H9 (cell line): ENCODE data around the gene SRP68. TPM values are rescaled to one million over a fixed set of nuclear protein-coding genes. Genes with fewer than 3 reads are reported as not detected.

Experiments used
- DNase-seq: peaks from one replicate; pipeline ENCODE4 v3.0.0-alpha.2; 2017
- H2AFZ ChIP-seq: one replicate; pipeline ENCODE4 v1.6.1; 2013; ENCODE audit warnings: mild to moderate bottlenecking, low read length, control low read depth, moderate library complexity
- H2AK5ac ChIP-seq: 2 replicates; pipeline ENCODE4 v1.6.1; 2013; ENCODE audit warnings: low read length, control low read depth, mixed read lengths; ENCODE audit not compliant: insufficient read length
- H2BK120ac ChIP-seq: one replicate; pipeline ENCODE4 v1.6.1; 2013; ENCODE audit warnings: low read depth, mild to moderate bottlenecking, low read length, control low read depth, inconsistent platforms; ENCODE audit not compliant: poor library complexity, severe bottlenecking
- H2BK12ac ChIP-seq: 2 replicates; pipeline ENCODE4 v1.6.1; 2013; ENCODE audit warnings: low read length, control low read depth, mixed read lengths, low read depth; ENCODE audit not compliant: insufficient read length
- H2BK15ac ChIP-seq: 2 replicates; pipeline ENCODE4 v1.6.1; 2013; ENCODE audit warnings: low read depth, low read length, control low read depth
- H2BK20ac ChIP-seq: one replicate; pipeline ENCODE4 v1.6.1; 2013; ENCODE audit warnings: low read depth, mild to moderate bottlenecking, low read length, control low read depth, inconsistent platforms; ENCODE audit not compliant: poor library complexity, severe bottlenecking
- H2BK5ac ChIP-seq: 2 replicates; pipeline ENCODE4 v1.6.1; 2013; ENCODE audit warnings: low read length, control low read depth, mixed read lengths; ENCODE audit not compliant: insufficient read length
- H3K14ac ChIP-seq: 2 replicates; pipeline ENCODE4 v1.6.1; 2013; ENCODE audit warnings: low read length, control low read depth; ENCODE audit not compliant: insufficient read depth
- H3K18ac ChIP-seq: 2 replicates; pipeline ENCODE4 v1.6.1; 2013; ENCODE audit warnings: low read depth, mild to moderate bottlenecking, mixed read lengths, low read length, control low read depth; ENCODE audit not compliant: insufficient read length
- H3K23ac ChIP-seq: 2 replicates; pipeline ENCODE4 v1.6.1; 2013; ENCODE audit warnings: low read length, control low read depth, mixed read lengths, low read depth; ENCODE audit not compliant: insufficient read length
- H3K23me2 ChIP-seq: 2 replicates; pipeline ENCODE4 v1.6.1; 2013; ENCODE audit warnings: low read depth, mild to moderate bottlenecking, mixed read lengths, low read length, control low read depth; ENCODE audit not compliant: insufficient read length, poor library complexity, severe bottlenecking
- H3K27ac ChIP-seq: 2 replicates; pipeline ENCODE4 v1.5.1; 2013; ENCODE audit warnings: low read length, control low read depth, mixed read lengths, low read depth; ENCODE audit not compliant: insufficient read length
- H3K27me3 ChIP-seq: 2 replicates; pipeline ENCODE4 v1.6.1; 2013; ENCODE audit warnings: low read length, control low read depth, inconsistent platforms; ENCODE audit not compliant: insufficient read depth
- H3K4ac ChIP-seq: 2 replicates; pipeline ENCODE4 v1.6.1; 2013; ENCODE audit warnings: low read depth, mild to moderate bottlenecking, control low read depth, inconsistent platforms, low read length, moderate library complexity
- H3K4me1 ChIP-seq: 2 replicates; pipeline ENCODE4 v1.6.1; 2013; ENCODE audit warnings: low read length, control low read depth, inconsistent platforms; ENCODE audit not compliant: insufficient read depth
- H3K4me2 ChIP-seq: 2 replicates; pipeline ENCODE4 v1.6.1; 2013; ENCODE audit warnings: low read length, control low read depth, mixed read lengths; ENCODE audit not compliant: insufficient read length, insufficient read depth
- H3K56ac ChIP-seq: 2 replicates; pipeline ENCODE4 v1.6.1; 2013; ENCODE audit warnings: low read depth, mild to moderate bottlenecking, mixed read lengths, low read length, control low read depth; ENCODE audit not compliant: insufficient read length
- H3K79me1 ChIP-seq: 2 replicates; pipeline ENCODE4 v1.6.1; 2013; ENCODE audit warnings: low read depth, mild to moderate bottlenecking, moderate library complexity, low read length, control low read depth, inconsistent platforms; ENCODE audit not compliant: insufficient read depth, poor library complexity, severe bottlenecking
- H3K79me2 ChIP-seq: 2 replicates; pipeline ENCODE4 v1.6.1; 2013; ENCODE audit warnings: low read length, control low read depth, inconsistent platforms; ENCODE audit not compliant: insufficient read depth
- H3K9ac ChIP-seq: 2 replicates; pipeline ENCODE4 v1.6.1; 2013; ENCODE audit warnings: low read length, control low read depth, mixed read lengths; ENCODE audit not compliant: insufficient read length; ENCODE audit errors: extremely low read depth
- H3K9me3 ChIP-seq: one replicate; pipeline ENCODE4 v1.6.1; 2013; ENCODE audit warnings: low read depth, low read length, inconsistent platforms; ENCODE audit not compliant: control insufficient read depth
- H3T11ph ChIP-seq: one replicate; pipeline ENCODE4 v1.6.1; 2013; ENCODE audit warnings: mild to moderate bottlenecking, low read length, control low read depth, inconsistent platforms
- H4K20me1 ChIP-seq: one replicate; pipeline ENCODE4 v1.6.1; 2013; ENCODE audit not compliant: control insufficient read depth, insufficient read length, insufficient read depth
- H4K5ac ChIP-seq: 2 replicates; pipeline ENCODE4 v1.6.1; 2013; ENCODE audit warnings: low read depth, mild to moderate bottlenecking, mixed read lengths, low read length, control low read depth; ENCODE audit not compliant: insufficient read length
- H4K8ac ChIP-seq: replicated peaks from 2 replicates; pipeline ENCODE4 v1.6.1; 2013; ENCODE audit warnings: low read length, control low read depth, mixed read lengths, low read depth; ENCODE audit not compliant: insufficient read length
- H4K91ac ChIP-seq: 2 replicates; pipeline ENCODE4 v1.6.1; 2013; ENCODE audit warnings: low read depth, mild to moderate bottlenecking, moderate library complexity, mixed read lengths, low read length, control low read depth; ENCODE audit not compliant: insufficient read length
- H3K27ac Mint-ChIP-seq, 3 experiments: 2 replicates in 2 of 3; 3 replicates in 1 of 3; pipeline ENCODE4 v1.8.0; 2020 to 2021; ENCODE audit warnings: mixed read lengths in 3 of 3, mild to moderate bottlenecking in 1 of 3, moderate library complexity in 1 of 3
- H3K27me3 Mint-ChIP-seq: 2 replicates; pipeline ENCODE4 v1.8.0; 2021; ENCODE audit warnings: low read depth, mild to moderate bottlenecking, moderate library complexity, mixed read lengths
- H3K36me3 Mint-ChIP-seq, 3 experiments: 2 replicates in 2 of 3; 3 replicates in 1 of 3; pipeline ENCODE4 v1.8.0; 2020 to 2021; ENCODE audit warnings: low read depth in 3 of 3, mixed read lengths in 3 of 3; ENCODE audit not compliant: insufficient read depth in 1 of 3
- H3K4me1 Mint-ChIP-seq, 2 experiments: 2 replicates each; pipeline ENCODE4 v1.8.0; 2020; ENCODE audit warnings: mixed read lengths in 2 of 2
- H3K4me3 Mint-ChIP-seq, 2 experiments: 2 replicates in 1 of 2; 3 replicates in 1 of 2; pipeline ENCODE4 v1.8.0; 2020 to 2021; ENCODE audit warnings: mild to moderate bottlenecking in 2 of 2, mixed read lengths in 2 of 2, moderate library complexity in 1 of 2
- H3K9me3 Mint-ChIP-seq, 2 experiments: 2 replicates in 1 of 2; 3 replicates in 1 of 2; pipeline ENCODE4 v1.8.0; 2020; ENCODE audit warnings: mild to moderate bottlenecking in 2 of 2, mixed read lengths in 2 of 2, moderate library complexity in 1 of 2
- CTCF ChIP-seq: fragments of 200-600 bp; sonication (generic); conservative IDR thresholded peaks from 3 replicates; pipeline ENCODE4 v1.8.0; 2021; ENCODE audit warnings: antibody characterized with exemption, mild to moderate bottlenecking
- WGBS: extraction: QIAGEN DNeasy Blood & Tissue Kit; methylation state at CpG from one replicate; pipeline ENCODE4 v1.1.7; 2013; ENCODE audit warnings: missing lambda C conversion rate, low lambda C conversion rate, mixed read lengths; ENCODE audit not compliant: insufficient read length; ENCODE audit errors: extremely low coverage; 5-methylcytosine and 5-hydroxymethylcytosine counted together
- total RNA-seq: library from RNA; stranded (reverse); gene quantifications from 2 replicates; pipeline ENCODE4 v1.2.1, GENCODE V29; 2021

The SRP68 gene
- total RNA-seq, 1 experiment from 2014 or later: 86.1 TPM

GRCh38 chr17:76095943-76096342 lies 23.6 kb upstream of the SRP68 start:
- no CpG with 5 or more reads among the region's 13 CpGs for WGBS
- H3T11ph ChIP-seq: no peak overlapping the region
- no peaks in the 10 kb centered on the region for H3K23me2 ChIP-seq
- no peak overlapping the region for H4K8ac ChIP-seq
- H3K4ac ChIP-seq: no peak overlapping the region
- no peak overlapping the region for H3K4me3 Mint-ChIP-seq
- peaks cover 33 to 77% (median 76%) of the 10 kb centered on the region in 3 experiments for H3K36me3 Mint-ChIP-seq
- H4K5ac ChIP-seq: no peak overlapping the region
- H3K14ac ChIP-seq: no peak overlapping the region
- no peaks in the 10 kb centered on the region for H3K27me3 ChIP-seq
- H2AK5ac ChIP-seq: no peak overlapping the region
- no peaks in the 10 kb centered on the region for H3K9me3 Mint-ChIP-seq
- H2BK20ac ChIP-seq: no peak overlapping the region
- no peak overlapping the region for H2BK5ac ChIP-seq
- no peak overlapping the region for H2AFZ ChIP-seq
- H4K91ac ChIP-seq: no peak overlapping the region
- no peaks in the 10 kb centered on the region for H4K20me1 ChIP-seq
- no peak overlapping the region for H3K27ac ChIP-seq
- no peak overlapping the region for H3K56ac ChIP-seq
- TF ChIP-seq CTCF: no peak
- H2BK15ac ChIP-seq: no peak overlapping the region
- H2BK120ac ChIP-seq: no peak overlapping the region
- H3K4me2 ChIP-seq: no peak overlapping the region
- no peaks in the 10 kb centered on the region for H3K79me2 ChIP-seq
- H3K4me1 Mint-ChIP-seq: no peaks in the 10 kb centered on the region
- H3K9ac ChIP-seq: no peak overlapping the region
- no peaks in the 10 kb centered on the region for H3K4me1 ChIP-seq
- no peak overlapping the region for H3K18ac ChIP-seq
- no peak for DNase-seq
- H3K23ac ChIP-seq: no peak overlapping the region
- no peak overlapping the region for H3K27ac Mint-ChIP-seq
- H2BK12ac ChIP-seq: no peak overlapping the region
- no peaks in the 10 kb centered on the region for H3K79me1 ChIP-seq
- H3K9me3 ChIP-seq: no peaks in the 10 kb centered on the region
- no peaks in the 10 kb centered on the region for H3K27me3 Mint-ChIP-seq
